Osteocyte (in vitro differentiated cells): Measurements from ENCODE around the gene USP24. TPM values are rescaled to one million over a fixed set of nuclear protein-coding genes. Genes with fewer than 3 reads are reported as not detected.

Source experiments
- DNase-seq: peaks from one replicate; pipeline ENCODE4 v3.0.0; 2021; ENCODE audit warnings: mixed read lengths; ENCODE audit not compliant: unreplicated experiment; ENCODE audit errors: extremely low spot score
- H3K27ac Mint-ChIP-seq: one replicate; pipeline ENCODE4 v1.8.0; 2021; ENCODE audit warnings: mild to moderate bottlenecking, mixed read lengths; ENCODE audit not compliant: unreplicated experiment
- H3K27me3 Mint-ChIP-seq: one replicate; pipeline ENCODE4 v1.8.0; 2021; ENCODE audit warnings: mixed read lengths; ENCODE audit not compliant: unreplicated experiment
- H3K36me3 Mint-ChIP-seq: one replicate; pipeline ENCODE4 v1.8.0; 2021; ENCODE audit warnings: mixed read lengths; ENCODE audit not compliant: unreplicated experiment
- H3K4me1 Mint-ChIP-seq: one replicate; pipeline ENCODE4 v1.8.0; 2021; ENCODE audit warnings: mixed read lengths; ENCODE audit not compliant: unreplicated experiment
- H3K4me3 Mint-ChIP-seq: one replicate; pipeline ENCODE4 v1.8.0; 2021; ENCODE audit warnings: mild to moderate bottlenecking, moderate library complexity, mixed read lengths; ENCODE audit not compliant: unreplicated experiment
- H3K9me3 Mint-ChIP-seq: one replicate; pipeline ENCODE4 v1.8.0; 2021; ENCODE audit warnings: mixed read lengths; ENCODE audit not compliant: unreplicated experiment
- total RNA-seq: library from RNA; stranded (reverse); gene quantifications from 2 replicates; pipeline ENCODE4 v1.2.1, GENCODE V29; 2021
- TF ChIP-seq, protein P1 (sequence below): fragments of 200-600 bp; sonication (generic); IDR thresholded peaks from 2 replicates; pipeline ENCODE4 v1.5.0; 2021; ENCODE audit warnings: antibody characterized with exemption, mild to moderate bottlenecking, moderate library complexity

USP24 gene
- total RNA-seq, 1 donor from 2014 or later, result 32.1 TPM

- Mint-ChIP-seq H3K36me3 (no peaks in the 10 kb centered on the region), H3K4me3 (no peak overlapping the region)
- DNase-seq, result no peak
These were observed 164.9 kb downstream of the USP24 start for GRCh38 chr1:55050283-55050682.

DNA sequence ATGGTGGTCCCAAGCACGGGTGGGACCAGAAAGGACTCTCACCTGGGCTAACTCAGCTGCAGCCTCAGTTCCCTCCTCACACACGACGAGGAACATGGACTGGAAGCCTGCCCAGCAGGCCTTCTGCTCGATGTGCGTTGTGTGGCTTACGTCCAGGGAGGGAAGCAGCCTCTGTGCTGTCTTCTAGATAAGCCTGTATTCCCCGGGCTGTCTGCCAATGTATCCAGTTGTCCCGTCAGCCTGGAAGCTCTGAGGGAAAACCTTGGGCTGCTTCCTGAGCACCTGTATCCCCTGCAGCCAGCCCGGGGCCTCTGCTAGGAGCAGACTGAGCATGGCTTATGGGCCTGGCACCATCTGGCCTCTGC lies 165.3 kb downstream of the USP24 start:
- no peaks in the 10 kb centered on the region for H3K36me3 Mint-ChIP-seq
- no peaks in the 10 kb centered on the region for H3K9me3 Mint-ChIP-seq
- H3K27me3 Mint-ChIP-seq, result no peaks in the 10 kb centered on the region
- no peak for DNase-seq
- no peak overlapping the region for H3K27ac Mint-ChIP-seq
- TF ChIP-seq, protein P1, sequence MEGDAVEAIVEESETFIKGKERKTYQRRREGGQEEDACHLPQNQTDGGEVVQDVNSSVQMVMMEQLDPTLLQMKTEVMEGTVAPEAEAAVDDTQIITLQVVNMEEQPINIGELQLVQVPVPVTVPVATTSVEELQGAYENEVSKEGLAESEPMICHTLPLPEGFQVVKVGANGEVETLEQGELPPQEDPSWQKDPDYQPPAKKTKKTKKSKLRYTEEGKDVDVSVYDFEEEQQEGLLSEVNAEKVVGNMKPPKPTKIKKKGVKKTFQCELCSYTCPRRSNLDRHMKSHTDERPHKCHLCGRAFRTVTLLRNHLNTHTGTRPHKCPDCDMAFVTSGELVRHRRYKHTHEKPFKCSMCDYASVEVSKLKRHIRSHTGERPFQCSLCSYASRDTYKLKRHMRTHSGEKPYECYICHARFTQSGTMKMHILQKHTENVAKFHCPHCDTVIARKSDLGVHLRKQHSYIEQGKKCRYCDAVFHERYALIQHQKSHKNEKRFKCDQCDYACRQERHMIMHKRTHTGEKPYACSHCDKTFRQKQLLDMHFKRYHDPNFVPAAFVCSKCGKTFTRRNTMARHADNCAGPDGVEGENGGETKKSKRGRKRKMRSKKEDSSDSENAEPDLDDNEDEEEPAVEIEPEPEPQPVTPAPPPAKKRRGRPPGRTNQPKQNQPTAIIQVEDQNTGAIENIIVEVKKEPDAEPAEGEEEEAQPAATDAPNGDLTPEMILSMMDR, result no peak
- no peak overlapping the region for H3K4me3 Mint-ChIP-seq
- H3K4me1 Mint-ChIP-seq, result peaks cover 13% of the 10 kb centered on the region

More at GRCh38 chr1:55050283-55050682, 164.9 kb downstream of the USP24 start:
- H3K27ac Mint-ChIP-seq, result no peak overlapping the region
- H3K27me3 Mint-ChIP-seq, result no peaks in the 10 kb centered on the region
- TF ChIP-seq, protein P1, result no peak
- H3K9me3 Mint-ChIP-seq, result no peaks in the 10 kb centered on the region
- peaks cover 13% of the 10 kb centered on the region for H3K4me1 Mint-ChIP-seq

DNA sequence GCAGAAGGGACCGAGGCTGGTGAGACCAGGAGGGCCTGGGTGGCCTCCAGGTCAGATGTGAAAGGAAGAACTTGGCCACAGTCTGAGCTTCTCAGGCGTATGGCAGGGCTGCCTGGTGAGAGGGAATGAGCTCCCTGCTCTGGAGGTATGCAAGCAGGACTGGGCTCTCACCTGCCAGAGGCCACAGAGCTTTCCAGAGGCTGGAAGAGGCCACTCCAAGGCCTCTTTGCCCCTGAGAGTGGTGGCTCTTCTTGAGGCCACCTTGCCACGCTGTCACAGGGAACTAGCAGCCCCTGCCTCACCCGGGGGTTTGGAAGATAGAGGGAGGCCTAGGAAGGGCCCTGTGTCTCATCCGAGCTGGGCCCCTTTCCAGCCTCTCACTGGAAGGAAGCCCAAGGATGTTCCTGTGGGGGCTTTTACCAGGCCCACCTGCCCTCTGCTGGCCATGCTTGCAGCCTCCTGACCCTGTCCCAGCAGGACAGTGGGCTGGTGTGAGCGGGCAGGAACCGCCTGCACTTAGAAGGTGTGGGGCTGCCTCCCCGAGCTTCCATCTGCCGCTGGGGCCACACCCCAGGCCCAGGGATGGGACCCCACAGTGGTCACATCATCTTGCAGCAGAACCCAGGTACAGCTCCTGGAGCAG lies 165.8 kb downstream of the USP24 start:
- no peaks in the 10 kb centered on the region for H3K36me3 Mint-ChIP-seq
- no peaks in the 10 kb centered on the region for H3K27me3 Mint-ChIP-seq
- TF ChIP-seq, protein P1, result no peak
- DNase-seq, result no peak
- no peak overlapping the region for H3K27ac Mint-ChIP-seq
- H3K9me3 Mint-ChIP-seq, result no peaks in the 10 kb centered on the region
- H3K4me3 Mint-ChIP-seq, result no peak overlapping the region
- peaks cover 13% of the 10 kb centered on the region for H3K4me1 Mint-ChIP-seq

DNA sequence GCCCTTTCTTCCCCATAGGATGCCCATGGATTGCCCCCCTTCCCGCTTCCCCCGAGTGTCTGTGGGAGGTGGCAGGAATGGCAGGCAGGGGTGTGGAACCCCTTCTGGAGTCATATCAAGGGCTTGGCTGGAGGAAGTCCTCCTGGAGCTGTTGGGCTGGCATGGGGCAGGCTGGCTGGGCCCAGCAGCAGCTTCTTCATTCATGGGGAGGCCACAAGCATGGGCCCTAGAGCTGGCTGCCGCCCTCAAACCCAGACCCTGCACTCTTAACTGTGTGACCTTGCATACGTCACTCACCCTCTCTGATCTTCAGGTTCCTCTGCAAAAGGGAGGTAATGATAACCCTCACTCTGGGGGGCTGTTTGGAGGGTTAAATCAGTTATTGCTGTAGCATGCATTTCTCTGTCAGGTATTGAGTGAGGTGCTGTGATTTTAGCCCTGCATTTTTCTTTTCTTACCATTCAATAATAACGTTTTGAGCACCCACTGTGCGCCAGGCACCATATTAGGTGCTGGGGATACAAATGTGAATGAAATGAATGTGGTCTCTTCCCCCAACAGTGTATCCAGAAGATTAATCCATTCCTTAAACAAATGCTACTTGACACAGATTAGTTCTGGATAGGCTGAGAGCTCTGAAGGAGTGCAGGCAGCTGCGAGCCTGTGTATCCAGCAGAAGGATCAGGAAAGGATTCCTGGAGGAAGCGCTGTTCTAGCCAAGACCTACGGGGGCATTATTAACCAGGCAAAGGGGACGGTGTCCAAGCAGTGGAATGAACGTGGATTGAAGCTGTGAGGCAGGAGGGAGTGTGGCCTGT lies 166.5 kb downstream of the USP24 start:
- H3K9me3 Mint-ChIP-seq, result no peaks in the 10 kb centered on the region
- H3K36me3 Mint-ChIP-seq, result no peaks in the 10 kb centered on the region
- no peak overlapping the region for H3K4me3 Mint-ChIP-seq
- peaks cover 13% of the 10 kb centered on the region for H3K4me1 Mint-ChIP-seq
- TF ChIP-seq, protein P1, result no peak
- no peak for DNase-seq
- H3K27ac Mint-ChIP-seq, result no peak overlapping the region
- H3K27me3 Mint-ChIP-seq, result no peaks in the 10 kb centered on the region

DNA sequence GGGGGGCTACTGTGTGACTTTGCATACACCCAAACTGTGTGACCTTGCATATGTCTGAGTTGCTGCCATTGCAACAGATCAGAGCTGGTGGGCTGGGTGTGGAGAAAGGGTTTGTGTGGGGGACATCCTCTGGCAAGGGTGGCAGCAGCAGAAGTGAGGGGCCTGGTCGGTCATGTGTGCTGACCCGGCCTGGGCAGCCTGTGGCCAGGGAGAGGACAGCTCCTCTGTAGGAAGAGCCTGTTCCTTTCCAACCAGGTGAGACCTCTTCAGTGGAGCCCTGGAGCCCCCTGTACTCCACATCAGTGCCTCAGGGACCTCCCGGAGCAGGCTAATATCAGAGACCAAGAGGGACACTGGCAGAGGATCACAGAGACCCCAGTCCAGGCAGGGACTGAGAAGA lies 167.6 kb downstream of the USP24 start:
- TF ChIP-seq, protein P1, result no peak
- Mint-ChIP-seq H3K27ac (no peak overlapping the region), H3K27me3 (peaks cover 2% of the 10 kb centered on the region), H3K36me3 (no peaks in the 10 kb centered on the region), H3K9me3 (no peaks in the 10 kb centered on the region), H3K4me3 (no peak overlapping the region), H3K4me1 (peaks cover 13% of the 10 kb centered on the region)
- DNase-seq, result no peak
